Parathyroid adenoma (tissue), 2 donors: ENCODE results near the gene CASP5.
"Not testable (repeated sequence)": the region's sequence is repeated elsewhere in the genome, so short reads cannot be mapped to it uniquely, and the experiment has no call there.

Experiments
- H2AFZ ChIP-seq: fragments of 300-600 bp; sonication (generic); one replicate; pipeline ENCODE4 v1.7.0; 2017; ENCODE audit warnings: antibody characterized with exemption, mild to moderate bottlenecking
- H3K27ac ChIP-seq: fragments of 300-600 bp; sonication (generic); one replicate; pipeline ENCODE4 v1.7.0; 2017
- H3K27me3 ChIP-seq: fragments of 300-600 bp; sonication (generic); one replicate; pipeline ENCODE4 v1.7.0; 2017; ENCODE audit warnings: low read length; ENCODE audit not compliant: control insufficient read depth, insufficient read depth
- H3K36me3 ChIP-seq: fragments of 300-600 bp; sonication (generic); one replicate; pipeline ENCODE4 v1.7.0; 2017; ENCODE audit warnings: low read length; ENCODE audit not compliant: control insufficient read depth, insufficient read depth
- H3K4me1 ChIP-seq: fragments of 300-600 bp; sonication (generic); one replicate; pipeline ENCODE4 v1.7.0; 2017; ENCODE audit warnings: control low read depth
- H3K4me2 ChIP-seq: fragments of 300-600 bp; sonication (generic); one replicate; pipeline ENCODE4 v1.7.0; 2017; ENCODE audit warnings: low read length
- H3K4me3 ChIP-seq: fragments of 300-600 bp; sonication (generic); one replicate; pipeline ENCODE4 v1.7.0; 2017; ENCODE audit warnings: low read depth, low read length
- H3K79me2 ChIP-seq: fragments of 300-600 bp; sonication (generic); one replicate; pipeline ENCODE4 v1.7.0; 2017; ENCODE audit warnings: control low read depth
- H3K9ac ChIP-seq: fragments of 300-600 bp; sonication (generic); one replicate; pipeline ENCODE4 v1.7.0; 2017; ENCODE audit warnings: mild to moderate bottlenecking
- H3K9me3 ChIP-seq: fragments of 300-600 bp; sonication (generic); one replicate; pipeline ENCODE4 v1.7.0; 2017; ENCODE audit warnings: low read length; ENCODE audit not compliant: control insufficient read depth
- CTCF ChIP-seq: fragments of 300-600 bp; sonication (generic); IDR thresholded peaks from one replicate; pipeline ENCODE4 v1.7.0; 2017; ENCODE audit warnings: antibody characterized with exemption, mild to moderate bottlenecking
- donor health status: primary hyperparathyroidism.

Gene CASP5

GRCh38 chr11:105042178-105042577 is 19.2 kb upstream of the CASP5 start:
- no peaks in the 10 kb centered on the region for H3K4me1 ChIP-seq
- no peak overlapping the region for H3K27ac ChIP-seq
- H3K9ac ChIP-seq: no peak overlapping the region
- H3K27me3 ChIP-seq: no peaks in the 10 kb centered on the region
- H2AFZ ChIP-seq: no peak overlapping the region
- H3K4me2 ChIP-seq: no peak overlapping the region
- no peak overlapping the region for H3K4me3 ChIP-seq
- H3K36me3 ChIP-seq: no peaks in the 10 kb centered on the region
- no peaks in the 10 kb centered on the region for H3K9me3 ChIP-seq
- no peaks in the 10 kb centered on the region for H3K79me2 ChIP-seq
- no peak for TF ChIP-seq CTCF

- Histone ChIP-seq H3K27ac (no peak overlapping the region), H3K4me2 (no peak overlapping the region), H3K36me3 (no peaks in the 10 kb centered on the region), H2AFZ (no peak overlapping the region), H3K9me3 (no peaks in the 10 kb centered on the region), H3K4me3 (no peak overlapping the region), H3K27me3 (no peaks in the 10 kb centered on the region), H3K4me1 (no peaks in the 10 kb centered on the region), H3K9ac (no peak overlapping the region), H3K79me2 (no peaks in the 10 kb centered on the region)
- TF ChIP-seq CTCF: no peak
These were observed 17.7 kb upstream of the CASP5 start for GRCh38 chr11:105040703-105041102.

- Histone ChIP-seq H3K36me3 (no peaks in the 10 kb centered on the region), H3K27me3 (no peaks in the 10 kb centered on the region), H3K79me2 (no peaks in the 10 kb centered on the region), H3K27ac (peak within 1 kb of the TSS; percentile 36), H3K9me3 (no peaks in the 10 kb centered on the region), H3K4me2 (no peak within 1 kb of the TSS), H3K9ac (no peak within 1 kb of the TSS), H2AFZ (no peak within 1 kb of the TSS), H3K4me1 (no peaks in the 10 kb centered on the region), H3K4me3 (peak within 1 kb of the TSS; percentile 42)
- TF ChIP-seq CTCF: no peak
These were observed 12.0 kb upstream of the CASP5 start, which contains the start of gene CASP1 for GRCh38 chr11:105034813-105035620. TSS of gene CASP1 (minus strand) at chr11:105035144. CDS start at chr11:105035113, 31 bp downstream.

- not testable (repeated sequence) for H2AFZ ChIP-seq, H3K4me1 ChIP-seq, H3K36me3 ChIP-seq, H3K79me2 ChIP-seq, H3K27me3 ChIP-seq, H3K4me2 ChIP-seq, H3K9me3 ChIP-seq, H3K9ac ChIP-seq
- H3K27ac ChIP-seq: peak overlapping the region; percentile 36
- peak overlapping the region; percentile 42 for H3K4me3 ChIP-seq
These were observed 11.4 kb upstream of the CASP5 start for GRCh38 chr11:105034388-105034787.

- Histone ChIP-seq H3K4me3 (peak overlapping the region; percentile 4), H3K27ac (no peak overlapping the region), H3K27me3 (no peaks in the 10 kb centered on the region), H3K9ac (no peak overlapping the region), H3K4me2 (no peak overlapping the region), H3K79me2 (no peaks in the 10 kb centered on the region), H2AFZ (no peak overlapping the region), H3K4me1 (no peaks in the 10 kb centered on the region), H3K9me3 (no peaks in the 10 kb centered on the region), H3K36me3 (no peaks in the 10 kb centered on the region)
- TF ChIP-seq CTCF: no peak
These were observed 10.8 kb upstream of the CASP5 start for GRCh38 chr11:105033781-105034180.
